ENCODE results near the gene UHRF1.
"Not testable (repeated sequence)": the region's sequence is repeated elsewhere in the genome, so short reads cannot be mapped to it uniquely, and the experiment has no call there.

The UHRF1 gene

GRCh38 chr19:4937060-4937459 lies 27.8 kb downstream of the UHRF1 start:
- DNase-seq (ENCODE audit: low spot score) = no peak

DNA sequence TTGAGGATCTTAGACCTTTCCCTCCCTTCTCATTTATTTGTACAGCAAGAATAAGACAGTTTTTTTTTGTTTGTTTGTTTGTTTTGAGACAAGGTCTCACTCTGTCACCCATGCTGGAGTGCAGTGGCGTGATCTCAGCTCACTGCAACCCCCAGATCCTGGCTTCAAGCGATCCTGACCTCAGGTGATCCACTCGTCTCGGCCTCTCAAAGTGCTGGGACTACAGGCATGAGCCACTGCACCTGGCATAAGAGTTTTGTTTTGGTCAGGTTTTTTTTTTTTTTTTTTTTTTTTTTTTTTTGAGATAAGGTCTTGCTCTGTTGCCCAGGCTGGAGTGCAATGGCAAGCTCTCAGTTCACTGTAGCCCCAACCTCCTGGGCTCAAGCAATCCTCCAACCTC lies 29.2 kb downstream of the UHRF1 start:
- DNase-seq (ENCODE audit: low spot score) = not testable (repeated sequence)

DNA sequence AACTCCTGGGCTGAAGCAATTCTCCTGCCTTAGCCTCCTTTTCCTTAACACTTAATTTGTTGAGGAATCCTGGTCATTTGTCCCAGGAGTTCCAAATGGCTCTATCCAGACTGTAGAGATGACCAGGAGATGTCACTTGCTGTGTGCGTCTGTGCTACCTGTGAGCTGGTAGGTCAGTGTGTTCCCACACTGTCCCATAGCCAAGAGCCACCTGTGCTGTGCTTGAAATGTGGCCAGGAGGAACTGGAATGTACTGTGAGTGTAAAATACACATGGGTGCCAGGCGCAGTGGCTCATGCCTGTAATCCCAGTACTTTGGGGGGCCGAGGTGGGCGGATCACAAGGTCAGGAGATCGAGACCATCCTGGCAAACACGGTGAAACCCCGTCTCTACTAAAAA lies 30.2 kb downstream of the UHRF1 start:
- no peak for DNase-seq (ENCODE audit: low spot score)

DNA sequence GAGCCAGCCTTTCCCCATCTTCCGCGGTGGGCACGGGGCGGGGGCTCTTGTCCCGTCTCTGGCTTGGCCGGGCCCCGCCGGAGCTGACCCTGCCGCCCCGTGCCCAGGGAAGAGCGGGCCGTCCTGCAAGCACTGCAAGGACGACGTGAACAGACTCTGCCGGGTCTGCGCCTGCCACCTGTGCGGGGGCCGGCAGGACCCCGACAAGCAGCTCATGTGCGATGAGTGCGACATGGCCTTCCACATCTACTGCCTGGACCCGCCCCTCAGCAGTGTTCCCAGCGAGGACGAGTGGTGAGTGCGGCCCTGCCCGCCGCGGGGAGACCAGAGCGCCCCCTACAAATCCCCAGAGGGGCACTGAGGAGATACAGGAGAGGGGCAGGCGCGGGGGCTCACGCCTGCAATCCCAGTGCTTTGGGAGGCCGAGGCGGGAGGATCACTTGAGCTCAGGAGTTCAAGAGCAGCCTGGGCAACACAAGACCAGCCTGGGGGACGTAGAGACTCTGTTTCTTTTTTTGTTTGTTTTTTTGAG lies 32.4 kb downstream of the UHRF1 start:
- DNase-seq (ENCODE audit: low spot score) = not testable (repeated sequence)

DNA sequence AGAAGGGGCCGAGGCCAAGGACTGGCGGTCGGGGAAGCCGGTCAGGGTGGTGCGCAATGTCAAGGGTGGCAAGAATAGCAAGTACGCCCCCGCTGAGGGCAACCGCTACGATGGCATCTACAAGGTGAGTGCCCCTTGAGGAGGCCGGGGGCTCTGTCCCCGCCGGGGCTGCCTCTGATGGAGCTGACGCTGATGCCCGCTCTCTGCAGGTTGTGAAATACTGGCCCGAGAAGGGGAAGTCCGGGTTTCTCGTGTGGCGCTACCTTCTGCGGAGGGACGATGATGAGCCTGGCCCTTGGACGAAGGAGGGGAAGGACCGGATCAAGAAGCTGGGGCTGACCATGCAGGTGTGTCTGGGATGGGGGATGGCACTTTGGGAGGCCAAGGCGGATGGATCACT lies 41.3 kb downstream of the UHRF1 start:
- DNase-seq (ENCODE audit: low spot score) = not testable (repeated sequence)

DNA sequence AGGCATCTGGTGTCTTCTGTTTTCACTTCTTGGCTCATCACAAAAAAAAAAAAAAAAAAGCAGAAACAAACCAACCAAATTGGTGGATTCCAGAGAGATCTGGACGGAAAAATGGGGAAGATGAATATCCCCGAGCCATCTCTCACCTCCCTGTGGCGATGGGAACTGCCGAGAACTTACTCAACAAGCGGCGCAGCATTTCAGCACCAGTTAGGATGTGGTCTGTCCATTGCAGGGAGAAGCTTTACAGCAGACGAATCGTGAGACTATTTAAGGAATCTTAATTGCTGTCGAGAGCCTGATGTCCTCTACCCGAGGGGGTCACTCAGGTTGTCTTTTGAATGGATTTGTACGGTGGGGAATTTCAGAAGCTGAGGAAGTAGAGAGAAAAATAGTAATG lies 42.4 kb downstream of the UHRF1 start:
- no peak for DNase-seq (ENCODE audit: low spot score)

- DNase-seq (ENCODE audit: low spot score) = no peak
These were observed 43.6 kb downstream of the UHRF1 start for GRCh38 chr19:4952945-4953344.

- not testable (repeated sequence) for DNase-seq (ENCODE audit: low spot score)
These were observed 45.2 kb downstream of the UHRF1 start for GRCh38 chr19:4954320-4955149.

DNA sequence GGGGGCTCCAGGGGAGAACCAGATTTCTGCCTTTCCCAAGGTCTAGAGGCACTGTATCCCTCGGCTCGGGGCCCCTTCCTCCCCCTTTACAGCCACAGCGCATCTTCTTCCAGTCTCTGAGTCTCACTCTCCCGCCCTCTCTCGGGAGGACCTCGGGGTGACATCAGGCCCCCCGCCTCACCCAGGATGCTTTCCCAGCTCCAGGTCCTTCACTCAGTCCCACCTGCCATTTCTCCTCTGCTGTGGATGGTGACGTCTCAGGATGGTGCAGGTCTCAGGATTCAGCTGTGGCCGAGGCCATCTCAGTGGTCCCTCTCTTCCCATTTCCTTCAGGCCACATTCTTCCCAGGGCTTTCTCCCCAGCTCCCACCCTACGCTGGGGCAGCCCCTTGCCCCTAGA lies 46.0 kb downstream of the UHRF1 start:
- DNase-seq (ENCODE audit: low spot score) = no peak

DNA sequence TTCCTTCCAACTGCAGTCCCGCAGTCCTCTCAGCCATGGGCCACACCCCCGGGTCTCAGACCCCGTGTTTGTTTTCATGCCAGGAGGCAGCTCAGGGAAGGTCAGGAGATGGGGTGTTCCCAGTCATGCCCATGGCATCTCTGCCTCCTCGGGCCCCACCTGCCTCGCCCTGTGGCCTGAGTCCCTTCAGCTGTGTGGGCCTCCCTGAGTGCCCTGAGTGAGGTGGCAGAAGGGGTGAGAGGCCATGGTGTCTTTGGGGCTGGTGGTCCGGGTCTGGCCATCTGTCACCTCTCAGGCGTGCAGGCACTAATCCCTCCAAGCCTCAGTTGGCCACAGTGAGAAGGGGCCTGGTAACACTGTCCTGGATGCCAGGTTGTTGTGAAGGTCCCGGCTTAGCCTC lies 48.7 kb downstream of the UHRF1 start:
- DNase-seq (ENCODE audit: low spot score) = no peak

- no peak for DNase-seq (ENCODE audit: low spot score)
These were observed 52.9 kb downstream of the UHRF1 start for GRCh38 chr19:4962085-4962619.

DNA sequence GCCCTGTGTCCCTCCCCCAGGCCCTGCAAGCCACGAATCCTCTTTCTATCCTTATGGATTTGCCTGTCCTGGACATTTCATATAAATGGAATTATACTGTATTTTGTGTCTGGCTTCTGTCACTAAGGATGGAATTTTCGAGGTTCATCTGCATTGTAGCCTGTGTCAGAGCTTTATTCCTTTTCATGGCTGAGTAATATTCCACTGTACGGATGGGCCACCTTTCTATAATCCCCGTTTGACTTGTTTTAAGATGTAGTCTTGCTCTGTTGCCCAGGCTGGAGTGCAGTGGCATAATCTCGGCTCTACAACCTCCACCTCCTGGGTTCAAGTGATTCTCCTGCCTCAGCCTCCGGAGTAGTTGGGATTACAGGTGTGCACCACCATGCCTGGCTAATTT lies 55.8 kb downstream of the UHRF1 start:
- DNase-seq (ENCODE audit: low spot score) = no peak

GRCh38 chr19:4966591-4966990 lies 57.3 kb downstream of the UHRF1 start:
- no peak for DNase-seq (ENCODE audit: low spot score)

GRCh38 chr19:4967738-4968461 lies 58.6 kb downstream of the UHRF1 start:
- no peak for DNase-seq (ENCODE audit: low spot score)

- peak; percentile 100 for DNase-seq (ENCODE audit: low spot score)
These were observed 59.4 kb downstream of the UHRF1 start, which contains the start of gene KDM4B for GRCh38 chr19:4968462-4969291. Gene KDM4B, plus strand, starts transcription at chr19:4969113. Its CDS starts 63,778 bp downstream, at chr19:5032891.

- no peak for DNase-seq (ENCODE audit: low spot score)
These were observed 60.0 kb downstream of the UHRF1 start for GRCh38 chr19:4969292-4969771.

- DNase-seq (ENCODE audit: low spot score) = no peak
These were observed 60.7 kb downstream of the UHRF1 start for GRCh38 chr19:4969772-4970531.

DNA sequence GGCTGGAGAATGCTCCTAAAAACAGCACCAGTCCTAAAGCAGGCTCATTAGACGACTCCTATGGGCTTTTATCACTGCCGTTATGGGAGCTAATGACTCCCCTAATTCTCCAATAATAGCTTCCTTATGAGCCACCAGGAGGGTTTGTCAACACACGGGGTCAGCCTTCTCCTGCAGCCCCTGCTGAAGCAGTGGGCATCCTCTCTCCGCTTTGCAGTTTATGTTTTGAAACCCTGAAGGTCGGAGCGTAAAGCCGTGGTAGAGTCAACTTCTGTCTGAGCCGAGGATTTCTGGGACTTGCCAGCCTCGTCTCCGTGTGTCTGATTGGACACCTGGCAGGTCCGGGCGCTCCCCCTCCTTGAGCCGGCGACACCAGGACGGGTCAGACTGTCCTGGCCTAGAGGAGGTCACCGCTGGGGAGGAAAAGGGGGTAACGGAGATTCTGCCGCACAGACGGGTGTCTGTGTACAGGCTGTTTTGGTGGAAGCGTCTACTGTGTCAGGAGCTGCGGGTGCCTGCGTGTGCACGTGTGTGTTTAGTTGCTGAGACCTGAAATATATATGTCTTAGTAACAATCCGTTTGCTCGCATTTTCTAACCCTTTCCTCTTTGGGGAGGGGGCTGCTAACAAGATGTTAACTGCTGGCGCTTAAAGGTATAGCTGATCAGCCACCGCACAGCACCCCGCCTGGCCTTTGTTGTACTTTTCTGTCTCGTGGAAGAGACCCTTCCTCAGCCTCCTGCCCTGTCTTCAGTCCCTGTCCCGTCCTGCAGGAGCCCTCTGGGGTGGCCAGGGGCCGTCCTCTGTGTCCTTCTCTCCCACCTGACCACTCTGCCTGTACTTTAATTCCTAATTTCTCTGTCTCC lies 61.5 kb downstream of the UHRF1 start:
- DNase-seq (ENCODE audit: low spot score) = no peak

DNA sequence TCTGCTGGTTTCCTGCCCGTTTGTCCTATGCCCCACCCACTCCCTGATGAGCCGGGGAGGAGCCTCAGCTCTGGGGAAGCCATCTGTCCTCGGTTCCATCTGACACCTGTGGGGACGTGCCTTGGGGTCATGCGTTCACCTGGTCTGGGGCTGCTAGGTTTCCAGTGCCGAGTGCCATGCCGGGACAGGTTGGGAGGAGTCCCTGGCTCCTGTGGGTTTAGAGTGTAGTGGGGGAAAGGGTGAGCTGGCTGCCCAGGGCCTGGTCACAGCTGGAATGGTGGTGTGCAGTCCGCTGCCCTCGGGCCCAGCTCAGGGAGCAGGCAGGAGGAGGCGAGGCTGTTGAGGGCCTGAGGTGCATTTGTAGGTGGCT lies 62.1 kb downstream of the UHRF1 start:
- DNase-seq (ENCODE audit: low spot score) = no peak

All from CD4-positive, alpha-beta T cell treated with Interleukin-6 at 100 ng/mL for 8 hours (primary cell).